Measurements from ENCODE around the gene CNOT10.
"Not testable (repeated sequence)": the region's sequence is repeated elsewhere in the genome, so short reads cannot be mapped to it uniquely, and the experiment has no call there.

CNOT10 gene

GRCh38 chr3:32759342-32759741 is 74.4 kb downstream of the CNOT10 start:
- no peak for DNase-seq

- DNase-seq, result no peak
Measured at GRCh38 chr3:32764481-32764880, 79.5 kb downstream of the CNOT10 start.

- no peak for DNase-seq
Measured at GRCh38 chr3:32778389-32778788, 93.4 kb downstream of the CNOT10 start.

- DNase-seq, result no peak
Measured at GRCh38 chr3:32780071-32780734, 95.2 kb downstream of the CNOT10 start.

- DNase-seq, result no peak
Measured at GRCh38 chr3:32780735-32781210, 95.8 kb downstream of the CNOT10 start.

- peak; percentile 38 for DNase-seq
Measured at GRCh38 chr3:32781211-32781968, 96.4 kb downstream of the CNOT10 start.

- DNase-seq, result not testable (repeated sequence)
Measured at GRCh38 chr3:32781969-32782270, 96.9 kb downstream of the CNOT10 start.

GRCh38 chr3:32782407-32782806 is 97.4 kb downstream of the CNOT10 start:
- DNase-seq, result no peak

- no peak for DNase-seq
Measured at GRCh38 chr3:32791833-32792232, 106.8 kb downstream of the CNOT10 start.

- no peak for DNase-seq
Measured at GRCh38 chr3:32794487-32795308, 109.7 kb downstream of the CNOT10 start.

GRCh38 chr3:32796384-32796950 is 111.5 kb downstream of the CNOT10 start:
- not testable (repeated sequence) for DNase-seq

GRCh38 chr3:32797776-32798175 is 112.8 kb downstream of the CNOT10 start:
- no peak for DNase-seq

- DNase-seq, result not testable (repeated sequence)
Measured at GRCh38 chr3:32801440-32801839, 116.5 kb downstream of the CNOT10 start.

GRCh38 chr3:32813180-32813579 is 128.2 kb downstream of the CNOT10 start:
- DNase-seq, result no peak

GRCh38 chr3:32814361-32814760 is 129.4 kb downstream of the CNOT10 start:
- DNase-seq, result no peak

- DNase-seq, result no peak
Measured at GRCh38 chr3:32815841-32816438, 131.0 kb downstream of the CNOT10 start.

- DNase-seq, result no peak
Measured at GRCh38 chr3:32816439-32817256, 131.7 kb downstream of the CNOT10 start.

- no peak for DNase-seq
Measured at GRCh38 chr3:32817257-32817557, 132.2 kb downstream of the CNOT10 start.

GRCh38 chr3:32817558-32818228 is 132.7 kb downstream of the CNOT10 start, which contains the start of gene TRIM71:
Gene TRIM71, plus strand, starts transcription at chr3:32817997. Its CDS starts 84 bp downstream, at chr3:32818081.
- DNase-seq, result no peak

- no peak for DNase-seq
Measured at GRCh38 chr3:32818229-32818969, 133.4 kb downstream of the CNOT10 start.
